IMR-90 (cell line): Measurements from ENCODE around the gene C11orf98. TPM values are rescaled to one million over a fixed set of nuclear protein-coding genes. Genes with fewer than 3 reads are reported as not detected.

Source experiments
- ATAC-seq: fragments of 200-7000 bp; cut with Tn5 transposase; 2 replicates; pipeline ENCODE4 v1.9.1; 2020; ENCODE audit warnings: low read depth, mild to moderate bottlenecking, moderate library complexity
- BruUV-seq: library from RNA; stranded (reverse); fragments of 400-500 nt; replicated peaks from 2 replicates; lab custom pipeline; 2021; lab: Mats Ljungman, UMichigan
- CTCF ChIA-PET: fragments of 300-600 bp; formaldehyde crosslinking; extraction: SDS; loops from one replicate; lab custom pipeline; 2021; ENCODE audit warnings: antibody characterized with exemption; lab: Yijun Ruan, JAX
- POLR2A ChIA-PET: fragments of 300-600 bp; sonication (Branson Sonifier 250); formaldehyde crosslinking; loops from one replicate; lab custom pipeline; 2022; ENCODE audit warnings: antibody characterized with exemption; ENCODE audit not compliant: unreplicated experiment; lab: Charles Lee
- DNase-seq: peaks from one replicate; pipeline ENCODE4 v3.0.0; 2013
- H2AFZ ChIP-seq: replicated peaks from 2 replicates; pipeline ENCODE3; 2013; ENCODE audit warnings: low read length, mild to moderate bottlenecking; ENCODE audit not compliant: poor library complexity
- H2AK5ac ChIP-seq: 2 replicates; pipeline ENCODE4 v1.6.1; 2013; ENCODE audit warnings: low read depth, low read length, inconsistent platforms
- H2AK9ac ChIP-seq: replicated peaks from 2 replicates; pipeline ENCODE3; 2013; ENCODE audit warnings: mild to moderate bottlenecking, low read depth, low read length, moderate library complexity; ENCODE audit not compliant: poor library complexity
- H2BK120ac ChIP-seq: 2 replicates; pipeline ENCODE4 v1.6.1; 2013; ENCODE audit warnings: low read depth, low read length, inconsistent platforms
- H2BK15ac ChIP-seq: 3 replicates; pipeline ENCODE4 v1.6.1; 2013; ENCODE audit warnings: low read depth, low read length, inconsistent platforms
- H2BK20ac ChIP-seq: 2 replicates; pipeline ENCODE4 v1.6.1; 2013; ENCODE audit warnings: low read depth, mild to moderate bottlenecking, inconsistent platforms, low read length, moderate library complexity
- H2BK5ac ChIP-seq: 2 replicates; pipeline ENCODE4 v1.6.1; 2013; ENCODE audit warnings: mild to moderate bottlenecking, low read depth, low read length, inconsistent platforms; ENCODE audit not compliant: poor library complexity, severe bottlenecking
- H3K14ac ChIP-seq: replicated peaks from 2 replicates; pipeline ENCODE4 v1.6.1; 2013; ENCODE audit warnings: low read depth, low read length, inconsistent platforms
- H3K18ac ChIP-seq: 2 replicates; pipeline ENCODE4 v1.6.1; 2013; ENCODE audit warnings: low read depth, low read length, control low read depth
- H3K23ac ChIP-seq: 2 replicates; pipeline ENCODE4 v1.6.1; 2013; ENCODE audit warnings: low read depth, low read length, inconsistent platforms
- H3K27ac ChIP-seq: 2 replicates; pipeline ENCODE4 v1.5.1; 2013; ENCODE audit warnings: mild to moderate bottlenecking, control low read depth, low read length; ENCODE audit not compliant: insufficient read depth
- H3K27me3 ChIP-seq: 2 replicates; pipeline ENCODE4 v1.6.1; 2013; ENCODE audit warnings: low read length; ENCODE audit not compliant: control insufficient read depth, insufficient read depth
- H3K36me3 ChIP-seq: 2 replicates; pipeline ENCODE4 v1.6.1; 2013; ENCODE audit warnings: low read length, mixed read lengths; ENCODE audit not compliant: control insufficient read depth, insufficient read depth
- H3K4ac ChIP-seq: 2 replicates; pipeline ENCODE4 v1.6.1; 2013; ENCODE audit warnings: low read depth, low read length, inconsistent platforms
- H3K4me1 ChIP-seq: 2 replicates; pipeline ENCODE4 v1.6.1; 2013; ENCODE audit warnings: low read length, mixed read lengths; ENCODE audit not compliant: control insufficient read depth, insufficient read depth
- H3K4me2 ChIP-seq: 2 replicates; pipeline ENCODE4 v1.6.1; 2013; ENCODE audit warnings: low read depth, mild to moderate bottlenecking, control low read depth, low read length, moderate library complexity
- H3K4me3 ChIP-seq: 2 replicates; pipeline ENCODE4 v1.5.1; 2013; ENCODE audit warnings: low read depth, mild to moderate bottlenecking, control low read depth, low read length, moderate library complexity; ENCODE audit not compliant: insufficient read depth
- H3K56ac ChIP-seq: 2 replicates; pipeline ENCODE4 v1.6.1; 2013; ENCODE audit warnings: low read length, inconsistent platforms; ENCODE audit not compliant: insufficient read depth; ENCODE audit errors: extremely low read depth
- H3K79me1 ChIP-seq, 2 experiments: 2 replicates each; pipeline ENCODE4 v1.6.1; 2013; ENCODE audit warnings: low read length in 2 of 2, inconsistent platforms in 1 of 2, low read depth in 1 of 2
- H3K9ac ChIP-seq: 2 replicates; pipeline ENCODE4 v1.6.1; 2013; ENCODE audit warnings: low read depth, low read length, control low read depth
- H3K9me1 ChIP-seq: 2 replicates; pipeline ENCODE4 v1.6.1; 2013; ENCODE audit warnings: low read length, inconsistent platforms; ENCODE audit not compliant: insufficient read depth
- H3K9me3 ChIP-seq: 2 replicates; pipeline ENCODE4 v1.6.1; 2013; ENCODE audit warnings: low read length; ENCODE audit not compliant: control insufficient read depth, insufficient read depth
- H4K20me1 ChIP-seq: 2 replicates; pipeline ENCODE4 v1.6.1; 2013; ENCODE audit warnings: low read length, inconsistent platforms; ENCODE audit not compliant: insufficient read depth
- H4K5ac ChIP-seq: 2 replicates; pipeline ENCODE4 v1.6.1; 2013; ENCODE audit warnings: mild to moderate bottlenecking, low read depth, low read length, control low read depth
- H4K8ac ChIP-seq, 2 experiments: 2 replicates each; pipeline ENCODE4 v1.6.1; 2013; ENCODE audit warnings: low read depth in 2 of 2, low read length in 2 of 2, control low read depth in 1 of 2, inconsistent platforms in 1 of 2
- H4K91ac ChIP-seq: 2 replicates; pipeline ENCODE4 v1.6.1; 2013; ENCODE audit warnings: low read depth, low read length, inconsistent platforms; ENCODE audit not compliant: insufficient read depth
- MAZ ChIP-seq: IDR thresholded peaks from 2 replicates; pipeline ENCODE4 v1.6.1; 2012; ENCODE audit warnings: low read depth, mild to moderate bottlenecking, low read length, improper control_type of control experiment, moderate library complexity, borderline replicate concordance
- WGBS, 2 experiments: methylation state at CpG; one replicate each; pipeline versions ENCODE4 v1.1.5 to v1.1.7; 2013; ENCODE audit warnings: missing lambda C conversion rate in 2 of 2; ENCODE audit not compliant: insufficient read length in 1 of 2; ENCODE audit errors: extremely low coverage in 2 of 2; 5-methylcytosine and 5-hydroxymethylcytosine counted together
- dilution Hi-C: fragments of 300-500 bp; cut with HindIII; formaldehyde crosslinking; loops from one replicate; pipeline ENCODE4 v1.14.3; 2018; ENCODE audit warnings: low sequenced_read_pairs; ENCODE audit not compliant: unreplicated experiment
- in situ Hi-C: fragments of 300-500 bp; cut with MboI; formaldehyde crosslinking; loops from 3 replicates; pipeline ENCODE4 v1.14.3; 2019; ENCODE audit warnings: low sequenced_read_pairs, inconsistent platforms, mixed read lengths
- intact Hi-C: fragments of 100-400 bp; cut with micrococcal nuclease; formaldehyde crosslinking; loops from 2 replicates; pipeline ENCODE4 v1.10.0; 2022
- polyA plus RNA-seq, 3 experiments: library from polyadenylated mRNA; depleted of rRNA; stranded (reverse); fragments of >200 nt; gene quantifications; 2 replicates each; pipeline ENCODE4 v1.2.3, GENCODE V29; 2012; ENCODE audit warnings: low replicate concordance in 1 of 3
- total RNA-seq: library from RNA; depleted of rRNA; stranded (reverse); fragments of >200 nt; gene quantifications from 2 replicates; pipeline ENCODE4 v1.2.3, GENCODE V29; 2012

Gene C11orf98
- total and polyA plus RNA-seq, 2 of the 4 experiments (the other 2 are of a cell fraction): 41.2 to 62.3 TPM

DNA sequence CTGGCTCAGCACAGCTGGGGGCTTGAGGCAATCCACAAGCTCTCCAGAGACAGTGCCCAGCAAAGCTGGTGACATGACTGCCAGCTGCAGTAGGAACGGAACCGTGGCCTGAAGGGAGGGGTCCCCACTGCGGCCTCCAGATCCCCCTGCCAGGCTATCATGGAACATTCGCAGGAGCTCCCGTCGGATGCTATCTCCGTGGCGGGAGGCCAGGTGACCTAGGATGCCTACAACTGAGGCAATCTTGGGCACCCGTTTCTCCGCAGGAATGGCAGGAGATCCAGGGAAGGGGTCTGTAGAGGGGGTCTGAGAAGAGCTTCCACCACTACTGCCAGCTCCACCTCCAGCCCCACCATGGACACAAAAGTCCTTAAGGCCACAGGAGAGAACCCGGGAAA is 16.0 kb downstream of the C11orf98 start:
- Histone ChIP-seq H2BK5ac (no peak overlapping the region), H3K9ac (no peak overlapping the region), H3K18ac (no peak overlapping the region), H3K4me2 (no peak overlapping the region), H3K9me3 (no peaks in the 10 kb centered on the region), H2AFZ (no peak overlapping the region), H2BK120ac (no peak overlapping the region), H3K4ac (no peak overlapping the region), H3K14ac (no peak overlapping the region), H4K8ac (no peak overlapping the region), H2AK5ac (no peak overlapping the region), H4K91ac (no peak overlapping the region), H3K27me3 (no peaks in the 10 kb centered on the region), H3K23ac (no peak overlapping the region), H3K4me1 (peaks cover 8% of the 10 kb centered on the region), H3K9me1 (0 out of 2 replicates have a peak, but pooled peaks cover 6% of the 10 kb centered on the region), H3K27ac (no peak overlapping the region), H3K79me1 (peaks cover 6 to 57% of the 10 kb centered on the region in 2 experiments), H3K56ac (no peak overlapping the region), H4K20me1 (peaks cover 17% of the 10 kb centered on the region), H2BK20ac (no peak overlapping the region), H3K4me3 (no peak overlapping the region), H2BK15ac (no peak overlapping the region), H4K5ac (no peak overlapping the region), H3K36me3 (peaks cover 32% of the 10 kb centered on the region), H2AK9ac (no peak overlapping the region)
- intact Hi-C loops (no loop called here), dilution Hi-C loops (no loop called here), in situ Hi-C loops (no loop called here)
- ATAC-seq: no peak
- ChIA-PET CTCF (no interaction called here), POLR2A (interaction anchor here (1.3 kb wide), 1 partner anchor 17 kb away, joined by 5 read pairs; the partner anchor contains the start of gene CSKMT)
- no TSS peak for BruUV-seq
- WGBS, 2 experiments: 84% methylated on average over 9 of the region's 11 CpGs; no CpG with 5 or more reads in 1 of the 2 experiments
- no peak for TF ChIP-seq MAZ
- no peak for DNase-seq
